T-helper 17 cell (primary cell): ENCODE results near the gene NLRP4. TPM values are rescaled to one million over a fixed set of nuclear protein-coding genes. Genes with fewer than 3 reads are reported as not detected.
A peak's percentile ranks its signal among the peaks of the same experiment; 100 is the strongest.

ENCODE experiments used
- ATAC-seq: fragments of 150-1000 bp; cut with Tn5 transposase; 2 replicates; pipeline ENCODE4 v1.10.0; 2021; ENCODE audit warnings: mild to moderate bottlenecking, moderate library complexity
- DNase-seq, 3 donors: peaks; one replicate each; pipeline versions ENCODE4 v3.0.0 to v3.0.0-alpha.2; 2020 to 2021
- H3K9me3 ChIP-seq: one replicate; pipeline ENCODE4 v1.7.0; 2013; ENCODE audit warnings: low read length, mild to moderate bottlenecking; ENCODE audit not compliant: control insufficient read depth, poor library complexity, severe bottlenecking
- H3K27ac Mint-ChIP-seq: one replicate; pipeline ENCODE4 v1.8.0; 2022; ENCODE audit warnings: mild to moderate bottlenecking, moderate library complexity, mixed read lengths
- H3K27me3 Mint-ChIP-seq: one replicate; pipeline ENCODE4 v1.8.0; 2022; ENCODE audit warnings: mixed read lengths
- H3K36me3 Mint-ChIP-seq: one replicate; pipeline ENCODE4 v1.8.0; 2022; ENCODE audit warnings: low read depth, mixed read lengths
- H3K4me1 Mint-ChIP-seq: one replicate; pipeline ENCODE4 v1.8.0; 2022; ENCODE audit warnings: mild to moderate bottlenecking, mixed read lengths
- H3K4me3 Mint-ChIP-seq: one replicate; pipeline ENCODE4 v1.8.0; 2022; ENCODE audit warnings: mild to moderate bottlenecking, moderate library complexity, mixed read lengths
- total RNA-seq, 4 donors: library from RNA in 2 of 4; stranded (reverse) in 2 of 4; gene quantifications; one replicate each; pipeline ENCODE4 v1.2.3 and lab custom pipeline; 2022 to 2026

The NLRP4 gene, protein sequence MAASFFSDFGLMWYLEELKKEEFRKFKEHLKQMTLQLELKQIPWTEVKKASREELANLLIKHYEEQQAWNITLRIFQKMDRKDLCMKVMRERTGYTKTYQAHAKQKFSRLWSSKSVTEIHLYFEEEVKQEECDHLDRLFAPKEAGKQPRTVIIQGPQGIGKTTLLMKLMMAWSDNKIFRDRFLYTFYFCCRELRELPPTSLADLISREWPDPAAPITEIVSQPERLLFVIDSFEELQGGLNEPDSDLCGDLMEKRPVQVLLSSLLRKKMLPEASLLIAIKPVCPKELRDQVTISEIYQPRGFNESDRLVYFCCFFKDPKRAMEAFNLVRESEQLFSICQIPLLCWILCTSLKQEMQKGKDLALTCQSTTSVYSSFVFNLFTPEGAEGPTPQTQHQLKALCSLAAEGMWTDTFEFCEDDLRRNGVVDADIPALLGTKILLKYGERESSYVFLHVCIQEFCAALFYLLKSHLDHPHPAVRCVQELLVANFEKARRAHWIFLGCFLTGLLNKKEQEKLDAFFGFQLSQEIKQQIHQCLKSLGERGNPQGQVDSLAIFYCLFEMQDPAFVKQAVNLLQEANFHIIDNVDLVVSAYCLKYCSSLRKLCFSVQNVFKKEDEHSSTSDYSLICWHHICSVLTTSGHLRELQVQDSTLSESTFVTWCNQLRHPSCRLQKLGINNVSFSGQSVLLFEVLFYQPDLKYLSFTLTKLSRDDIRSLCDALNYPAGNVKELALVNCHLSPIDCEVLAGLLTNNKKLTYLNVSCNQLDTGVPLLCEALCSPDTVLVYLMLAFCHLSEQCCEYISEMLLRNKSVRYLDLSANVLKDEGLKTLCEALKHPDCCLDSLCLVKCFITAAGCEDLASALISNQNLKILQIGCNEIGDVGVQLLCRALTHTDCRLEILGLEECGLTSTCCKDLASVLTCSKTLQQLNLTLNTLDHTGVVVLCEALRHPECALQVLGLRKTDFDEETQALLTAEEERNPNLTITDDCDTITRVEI
- total RNA-seq = not detected
- total RNA-seq (lab: John Stamatoyannopoulos, UW) = 0 to 0.58 reads per million in 2 donors

DNA sequence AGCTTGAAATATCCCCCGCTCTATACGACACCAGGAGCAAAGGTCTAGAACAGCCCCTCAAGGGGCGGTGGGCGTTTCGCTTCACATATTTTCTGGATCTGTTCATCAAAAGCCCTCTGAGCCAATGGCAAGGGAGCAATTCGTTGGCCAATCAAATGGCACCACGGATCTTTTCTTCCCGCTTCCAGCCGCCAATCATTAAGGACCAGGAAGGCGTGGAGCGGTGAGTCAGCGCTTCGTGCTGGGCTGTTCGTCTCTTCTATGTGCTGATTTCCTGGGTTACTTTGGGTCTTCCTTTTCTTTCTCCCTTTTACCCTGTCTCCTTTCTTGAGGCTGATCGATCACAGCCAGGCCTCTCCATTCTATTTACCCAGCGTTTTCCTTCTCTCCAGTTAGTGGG lies at the start of gene NLRP4:
Gene NLRP4 (plus strand): TSS at position 201 of the 400 bp plus-strand sequence. CDS start 15,541 bp downstream, outside the sequence.
- no peaks in the 10 kb centered on the region for H3K9me3 ChIP-seq
- H3K36me3 Mint-ChIP-seq = no peaks in the 10 kb centered on the region
- H3K4me1 Mint-ChIP-seq = no peaks in the 10 kb centered on the region
- no peaks in the 10 kb centered on the region for H3K27me3 Mint-ChIP-seq
- no peak for DNase-seq
- H3K4me3 Mint-ChIP-seq = no peak within 1 kb of the TSS
- ATAC-seq = no peak
- H3K27ac Mint-ChIP-seq = no peak within 1 kb of the TSS

DNA sequence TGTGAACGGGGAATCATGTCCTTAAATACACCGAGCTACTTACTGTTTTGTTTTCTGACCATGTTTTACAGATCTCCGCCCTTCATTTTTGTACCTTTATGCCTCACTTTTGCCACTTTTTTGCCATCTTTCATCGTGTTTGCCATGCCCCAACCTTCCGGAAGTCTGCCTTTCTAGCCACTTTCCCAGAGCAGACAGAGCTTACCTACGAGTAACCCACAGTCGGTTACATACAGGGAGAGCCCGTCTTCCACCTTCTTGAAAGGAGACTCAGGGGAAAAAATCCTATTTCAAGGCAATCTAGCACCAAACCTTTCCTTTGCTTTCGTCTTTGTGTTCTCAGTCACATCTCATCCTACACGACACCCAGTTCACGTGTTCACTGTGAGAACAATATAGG lies 41.3 kb upstream of the NLRP4 start:
- H3K27me3 Mint-ChIP-seq = peaks cover 7% of the 10 kb centered on the region
- no peak for ATAC-seq

DNA sequence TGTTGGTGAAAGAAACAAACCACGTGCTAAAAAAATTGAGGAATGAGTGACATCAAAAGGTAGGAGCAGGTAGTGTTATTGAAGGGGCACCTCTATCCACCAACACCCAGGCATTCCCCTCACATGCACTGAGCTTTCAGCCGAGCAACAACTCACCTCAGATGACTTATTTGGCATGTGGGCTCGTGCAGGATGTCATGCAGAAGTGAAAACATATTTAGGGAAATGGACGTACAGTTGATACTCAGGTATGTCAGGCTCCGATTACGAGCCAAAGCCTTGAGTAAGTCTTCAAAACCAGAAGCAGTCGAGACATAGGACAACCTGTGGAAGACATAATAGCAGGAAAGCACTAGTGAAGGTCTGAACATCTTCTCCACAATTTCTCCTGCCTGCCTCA lies 34.9 kb upstream of the NLRP4 start:
- DNase-seq (no peak), ATAC-seq (no peak)
- Mint-ChIP-seq H3K27me3 (no peaks in the 10 kb centered on the region), H3K4me3 (no peak overlapping the region), H3K27ac (no peak overlapping the region), H3K4me1 (no peaks in the 10 kb centered on the region), H3K36me3 (peaks cover 2% of the 10 kb centered on the region)
- H3K9me3 ChIP-seq = no peaks in the 10 kb centered on the region

More for the DNA sequence above, 41.3 kb upstream of the NLRP4 start:
- Mint-ChIP-seq H3K4me1 (no peaks in the 10 kb centered on the region), H3K36me3 (peaks cover 2% of the 10 kb centered on the region), H3K27ac (no peak overlapping the region), H3K4me3 (no peak overlapping the region)
- no peak for DNase-seq
- no peaks in the 10 kb centered on the region for H3K9me3 ChIP-seq

DNA sequence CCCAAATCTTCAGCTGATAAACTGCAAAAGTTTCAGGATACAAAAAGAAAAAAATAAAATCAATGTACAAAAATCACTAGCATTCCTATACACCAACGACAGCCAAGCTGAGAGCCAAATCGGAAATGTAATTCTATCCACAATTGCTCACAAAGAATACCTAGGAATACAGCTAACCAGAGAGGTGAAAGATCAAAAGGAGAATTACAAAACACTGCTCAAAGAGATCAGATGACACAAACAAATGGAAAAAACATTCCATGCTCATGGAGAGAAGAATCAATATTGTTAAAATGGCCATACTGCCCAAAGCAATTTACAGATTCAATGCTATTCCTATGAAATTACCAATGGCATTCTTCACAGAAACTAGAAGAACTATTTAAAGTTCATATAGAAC lies 34.1 kb upstream of the NLRP4 start:
- H3K36me3 Mint-ChIP-seq = peaks cover 2% of the 10 kb centered on the region
- DNase-seq (no peak), ATAC-seq (no peak)
- no peak overlapping the region for H3K27ac Mint-ChIP-seq
- H3K27me3 Mint-ChIP-seq = no peaks in the 10 kb centered on the region
- H3K4me3 Mint-ChIP-seq = no peak overlapping the region
- no peaks in the 10 kb centered on the region for H3K9me3 ChIP-seq
- no peaks in the 10 kb centered on the region for H3K4me1 Mint-ChIP-seq

DNA sequence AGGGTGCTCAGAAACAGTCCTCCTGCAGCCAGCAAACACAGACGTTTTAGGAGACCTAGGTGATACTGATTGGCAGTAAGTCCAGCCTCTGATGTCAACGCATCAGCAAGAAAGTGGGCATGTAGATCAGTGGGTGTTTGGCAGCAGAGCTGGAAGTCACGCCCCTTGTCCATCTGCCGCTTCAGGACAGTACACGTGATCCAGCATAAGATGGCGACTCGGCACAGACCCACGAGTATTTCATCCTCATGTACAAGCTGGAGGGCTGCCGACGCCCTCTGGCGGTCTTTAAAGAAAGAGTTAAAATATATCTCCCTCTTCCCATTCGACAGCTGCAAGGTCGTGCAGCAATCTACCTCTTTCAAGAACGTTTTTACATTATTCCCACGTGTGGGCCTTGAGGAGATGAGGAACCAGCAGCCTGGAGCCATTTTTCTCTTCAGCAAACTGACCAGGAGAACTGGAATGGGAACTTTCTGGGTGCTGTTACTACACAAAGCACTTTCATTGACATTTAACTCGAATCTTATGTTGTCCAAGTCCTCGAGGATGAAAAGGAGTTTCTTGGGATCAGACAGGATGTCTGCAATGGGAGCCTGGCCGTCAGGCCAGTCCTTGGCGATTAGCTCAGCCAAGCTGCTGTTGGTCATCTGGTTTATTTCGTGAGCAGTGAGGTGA lies 26.8 kb upstream of the NLRP4 start:
- peak; percentile 32 for ATAC-seq

DNA sequence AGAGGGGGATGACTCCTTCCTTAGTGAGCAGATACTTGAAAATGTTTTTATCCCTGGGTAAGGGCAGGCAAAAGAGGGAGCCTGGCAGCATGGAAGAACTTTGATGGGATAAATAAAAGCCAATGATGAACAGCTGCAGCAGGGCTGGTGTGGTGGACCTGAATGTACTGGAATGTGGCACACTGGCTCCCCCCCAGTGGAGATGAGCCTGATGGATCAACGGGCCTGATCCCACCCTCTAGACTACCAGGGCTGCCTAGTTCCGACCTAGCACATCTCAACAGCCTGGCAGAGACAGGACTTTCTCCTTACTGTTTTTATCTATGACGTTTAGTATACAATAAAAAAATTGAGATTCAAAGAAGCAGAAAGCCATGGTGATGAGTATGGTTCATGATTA lies 25.0 kb upstream of the NLRP4 start:
- Mint-ChIP-seq H3K4me3 (no peak overlapping the region), H3K27me3 (peaks cover 22% of the 10 kb centered on the region), H3K27ac (no peak overlapping the region), H3K36me3 (no peaks in the 10 kb centered on the region), H3K4me1 (no peaks in the 10 kb centered on the region)
- ATAC-seq (no peak), DNase-seq (no peak)
- no peaks in the 10 kb centered on the region for H3K9me3 ChIP-seq

More for the DNA sequence above, 26.8 kb upstream of the NLRP4 start:
- H3K27me3 Mint-ChIP-seq = peaks cover 22% of the 10 kb centered on the region
- H3K27ac Mint-ChIP-seq = no peak overlapping the region
- no peaks in the 10 kb centered on the region for H3K9me3 ChIP-seq
- H3K36me3 Mint-ChIP-seq = no peaks in the 10 kb centered on the region
- H3K4me3 Mint-ChIP-seq = no peak overlapping the region
- no peaks in the 10 kb centered on the region for H3K4me1 Mint-ChIP-seq
- no peak for DNase-seq

DNA sequence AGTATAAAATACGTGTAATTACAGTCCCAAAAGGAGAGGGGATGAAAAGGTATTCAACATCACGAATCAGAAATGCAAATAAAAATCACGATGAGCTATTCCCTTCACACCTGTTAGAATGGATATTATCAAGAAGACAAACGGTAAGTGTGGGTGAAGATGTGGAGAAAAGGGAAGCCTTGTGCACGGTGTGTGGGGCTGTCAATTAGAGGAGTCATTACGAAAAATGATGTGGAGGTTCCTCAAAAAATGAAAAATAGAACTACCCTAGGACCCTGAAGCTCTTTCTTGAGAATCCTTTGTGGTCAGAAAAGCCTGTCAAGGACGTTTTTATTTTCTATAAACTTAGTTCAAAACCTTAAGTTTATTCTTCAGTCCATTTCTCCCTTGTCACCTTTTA lies 23.9 kb upstream of the NLRP4 start:
- Mint-ChIP-seq H3K4me1 (no peaks in the 10 kb centered on the region), H3K27me3 (peaks cover 22% of the 10 kb centered on the region), H3K4me3 (no peak overlapping the region), H3K36me3 (no peaks in the 10 kb centered on the region), H3K27ac (no peak overlapping the region)
- no peak for DNase-seq
- no peak for ATAC-seq
- H3K9me3 ChIP-seq = no peaks in the 10 kb centered on the region

DNA sequence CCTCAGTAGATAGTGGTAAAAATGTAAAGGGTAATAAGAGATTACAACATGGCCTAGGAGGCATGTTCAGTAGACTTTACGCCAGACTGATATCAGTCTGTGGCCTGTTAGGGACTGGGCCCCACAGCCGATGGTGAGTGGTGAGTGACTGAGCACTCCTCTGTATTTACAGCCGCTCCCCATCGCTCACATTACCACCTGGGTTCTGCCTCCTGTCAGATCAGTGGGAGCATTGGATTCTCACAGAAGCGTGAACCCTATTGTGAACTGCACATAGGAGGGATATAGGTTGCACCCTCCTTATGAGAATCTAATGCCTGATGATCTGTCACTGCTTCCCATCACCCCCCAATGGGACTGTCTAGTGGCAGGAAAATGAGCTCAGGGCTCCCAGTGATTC lies 22.4 kb upstream of the NLRP4 start:
- no peak overlapping the region for H3K4me3 Mint-ChIP-seq

DNA sequence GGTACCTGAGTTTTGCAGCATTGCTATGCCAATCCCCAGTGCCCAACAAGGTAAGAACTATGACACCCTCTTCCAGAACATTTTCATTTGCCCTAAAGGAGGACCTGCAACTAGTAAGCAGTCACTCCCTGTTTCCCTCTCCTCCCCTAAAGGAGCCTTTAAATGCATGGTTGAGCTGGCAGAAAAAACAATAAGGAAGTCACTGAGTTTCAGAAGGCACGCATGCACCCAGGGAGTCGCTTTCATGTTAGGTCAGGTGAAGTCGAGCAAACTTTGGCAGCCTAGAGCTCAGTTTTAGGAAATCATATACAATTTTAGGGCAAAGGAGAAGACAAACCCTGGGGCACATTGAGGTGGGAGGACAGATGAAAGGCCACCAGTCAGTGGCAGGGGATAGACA lies 16.3 kb upstream of the NLRP4 start:
- ATAC-seq = no peak
- H3K27me3 Mint-ChIP-seq = peaks cover 4% of the 10 kb centered on the region

More for the DNA sequence above, 22.4 kb upstream of the NLRP4 start:
- Mint-ChIP-seq H3K36me3 (no peaks in the 10 kb centered on the region), H3K27me3 (peaks cover 22% of the 10 kb centered on the region), H3K4me1 (no peaks in the 10 kb centered on the region), H3K27ac (no peak overlapping the region)
- ATAC-seq = no peak
- H3K9me3 ChIP-seq = no peaks in the 10 kb centered on the region
- DNase-seq = no peak

DNA sequence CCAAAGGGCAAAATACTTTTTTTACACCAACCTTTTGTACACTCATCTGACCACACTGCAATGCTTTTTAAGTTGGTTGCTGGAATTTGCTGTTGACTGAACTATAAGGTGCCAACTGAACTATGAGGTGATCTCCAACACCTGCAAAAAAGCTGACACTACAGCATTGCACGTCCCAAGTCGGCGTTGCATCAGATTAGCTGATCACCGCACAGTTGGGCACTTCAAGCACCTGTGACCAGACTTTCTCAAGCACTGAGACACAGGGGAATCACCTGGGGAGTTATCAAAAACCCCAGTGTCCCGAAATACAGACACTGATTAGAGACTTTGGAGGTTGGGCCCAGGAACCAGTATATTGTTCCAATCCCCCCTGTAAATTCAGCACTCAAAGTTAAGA lies 5.7 kb upstream of the NLRP4 start:
- H3K9me3 ChIP-seq = no peaks in the 10 kb centered on the region
- DNase-seq (no peak), ATAC-seq (no peak)
- Mint-ChIP-seq H3K36me3 (no peaks in the 10 kb centered on the region), H3K27me3 (no peaks in the 10 kb centered on the region), H3K4me1 (no peaks in the 10 kb centered on the region), H3K27ac (no peak overlapping the region), H3K4me3 (no peak overlapping the region)

More for the DNA sequence above, 16.3 kb upstream of the NLRP4 start:
- H3K9me3 ChIP-seq = no peaks in the 10 kb centered on the region
- DNase-seq = no peak
- Mint-ChIP-seq H3K36me3 (no peaks in the 10 kb centered on the region), H3K4me3 (no peak overlapping the region), H3K4me1 (no peaks in the 10 kb centered on the region), H3K27ac (no peak overlapping the region)

DNA sequence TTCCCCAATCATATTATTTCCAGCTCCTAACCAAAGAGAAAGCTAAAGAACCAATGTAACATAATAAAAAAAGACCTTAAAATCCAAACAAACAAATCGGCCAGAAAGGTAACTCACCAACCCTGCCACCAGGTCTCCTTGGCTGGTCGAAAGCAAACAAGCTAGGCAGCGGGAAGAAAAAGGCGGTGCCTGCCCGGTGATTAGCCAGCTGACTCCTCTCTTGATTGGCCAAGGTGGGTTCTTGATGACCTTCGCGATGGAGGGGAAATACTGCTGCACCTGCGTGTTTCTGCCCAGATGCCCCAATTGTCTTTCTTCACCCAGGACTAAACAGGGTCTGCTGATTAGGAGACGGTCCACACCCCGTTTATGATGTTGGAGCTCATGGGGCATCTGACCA lies 4.5 kb upstream of the NLRP4 start, which contains the start of gene NLRP11:
Gene NLRP11 (minus strand): TSS at position 154 of the 400 bp plus-strand sequence. CDS start 13,825 bp downstream, outside the sequence.
- H3K27me3 Mint-ChIP-seq = no peaks in the 10 kb centered on the region
- DNase-seq (no peak), ATAC-seq (no peak)
- H3K36me3 Mint-ChIP-seq = no peaks in the 10 kb centered on the region
- no peak within 1 kb of the TSS for H3K4me3 Mint-ChIP-seq
- H3K27ac Mint-ChIP-seq = no peak within 1 kb of the TSS
- H3K9me3 ChIP-seq = no peaks in the 10 kb centered on the region
- no peaks in the 10 kb centered on the region for H3K4me1 Mint-ChIP-seq

DNA sequence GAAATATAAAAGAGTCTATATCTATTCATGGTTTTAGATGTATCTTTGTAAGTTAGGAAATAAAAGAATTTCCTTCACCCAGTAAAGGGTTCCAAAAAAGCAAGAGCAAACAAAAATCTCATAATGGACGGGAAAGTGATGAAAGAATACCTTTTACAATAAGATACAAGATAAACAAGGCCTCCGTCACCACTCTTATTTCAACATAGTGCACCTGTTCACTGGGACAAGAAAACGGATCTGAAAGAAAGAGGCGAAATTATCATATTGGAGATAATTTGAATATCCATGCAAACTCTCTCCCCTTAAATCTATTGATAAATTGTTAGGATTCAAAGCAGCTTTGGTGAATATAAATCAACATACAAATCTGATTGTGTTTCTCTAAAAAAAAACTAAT lies 3.7 kb upstream of the NLRP4 start:
- no peak overlapping the region for H3K4me3 Mint-ChIP-seq
- H3K27me3 Mint-ChIP-seq = no peaks in the 10 kb centered on the region
- no peak for DNase-seq
- no peaks in the 10 kb centered on the region for H3K9me3 ChIP-seq
- ATAC-seq = no peak
- H3K27ac Mint-ChIP-seq = no peak overlapping the region
- H3K36me3 Mint-ChIP-seq = no peaks in the 10 kb centered on the region
- no peaks in the 10 kb centered on the region for H3K4me1 Mint-ChIP-seq

DNA sequence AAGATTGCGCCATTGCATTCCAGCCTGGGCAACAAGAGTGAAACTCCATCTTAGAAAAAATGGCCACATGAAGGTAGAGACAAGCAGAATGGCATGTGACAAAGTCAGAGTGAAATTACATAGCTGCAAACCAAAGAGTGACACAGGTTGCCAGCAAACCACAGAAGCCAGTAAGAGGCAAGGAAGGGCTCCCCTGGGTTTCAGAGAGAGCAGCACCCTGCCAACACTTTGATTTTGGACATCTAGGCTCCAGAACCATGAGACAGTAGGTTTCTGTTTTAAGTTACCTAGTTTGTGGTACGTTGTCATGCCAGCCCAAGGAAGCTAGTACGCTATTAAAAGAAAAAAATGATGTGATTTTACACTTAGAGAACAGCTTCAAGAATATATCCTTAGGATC lies 1.9 kb downstream of the NLRP4 start:
- no peak overlapping the region for H3K4me3 Mint-ChIP-seq
- H3K36me3 Mint-ChIP-seq = no peaks in the 10 kb centered on the region
- H3K27ac Mint-ChIP-seq = no peak overlapping the region
- no peaks in the 10 kb centered on the region for H3K9me3 ChIP-seq
- no peak for DNase-seq
- no peak for ATAC-seq
- no peaks in the 10 kb centered on the region for H3K27me3 Mint-ChIP-seq
- no peaks in the 10 kb centered on the region for H3K4me1 Mint-ChIP-seq
